Stomach (tissue), 9 donors: Measurements from ENCODE around the gene GPC6. TPM values are rescaled to one million over a fixed set of nuclear protein-coding genes. Genes with fewer than 3 reads are reported as not detected.

Source experiments
- DNase-seq, 2 donors: peaks; one replicate each; pipeline versions ENCODE4 v3.0.0 to v3.0.0-alpha.2; 2013 to 2019
- H3K27ac ChIP-seq, 5 donors: fragments of 200-600 bp in 4 of 5; sonication (generic) in 4 of 5; one replicate each; pipeline ENCODE4 v1.5.1; 2013 to 2019; ENCODE audit warnings: mild to moderate bottlenecking in 1 of 5, moderate library complexity in 1 of 5
- H3K27me3 ChIP-seq, 3 donors: fragments of 200-600 bp; sonication (generic); one replicate each; pipeline ENCODE4 v1.5.1; 2017 to 2019; ENCODE audit warnings: mixed run types in 1 of 3
- H3K36me3 ChIP-seq, 4 donors: fragments of 200-600 bp; sonication (generic); 1 replicate in 3 of 4; 2 replicates in 1 of 4; pipeline ENCODE4 v1.5.1; 2016 to 2019
- H3K4me1 ChIP-seq, 4 donors: fragments of 200-600 bp; sonication (generic); one replicate each; pipeline ENCODE4 v1.5.1; 2016 to 2019
- H3K4me3 ChIP-seq, 4 donors: fragments of 200-600 bp; sonication (generic) in 3 of 4; one replicate each; pipeline ENCODE4 v1.5.1; 2016 to 2019; ENCODE audit warnings: mild to moderate bottlenecking in 1 of 4
- H3K9me3 ChIP-seq, 4 donors: fragments of 200-600 bp; sonication (generic); one replicate each; pipeline ENCODE4 v1.5.1; 2016 to 2019
- EP300 ChIP-seq: sonication (generic); formaldehyde crosslinking; IDR thresholded peaks from one replicate; pipeline ENCODE4 v1.6.1; 2017; ENCODE audit warnings: antibody characterized with exemption
- POLR2A ChIP-seq, 4 donors: fragments of 450-650 bp; IDR thresholded peaks; one replicate each; pipeline ENCODE4 v1.6.1; 2016; ENCODE audit warnings: antibody characterized with exemption in 4 of 4, control low read depth in 2 of 4, mild to moderate bottlenecking in 1 of 4, moderate library complexity in 1 of 4
- POLR2AphosphoS5 ChIP-seq, 3 donors: sonication (generic); formaldehyde crosslinking; IDR thresholded peaks; one replicate each; pipeline ENCODE4 v1.6.1; 2016; ENCODE audit warnings: antibody characterized with exemption in 3 of 3
- WGBS, 5 donors: extraction: QIAGEN DNeasy Blood & Tissue Kit in 3 of 5; methylation state at CpG; one replicate each; pipeline versions ENCODE4 v1.1.5 to v1.1.7; 2013 to 2018; 5-methylcytosine and 5-hydroxymethylcytosine counted together
- intact Hi-C: fragments of 100-400 bp; cut with DNase I; formaldehyde crosslinking; loops from one replicate; pipeline ENCODE4 v1.15.1; 2023; ENCODE audit warnings: low total_unique reads
- polyA plus RNA-seq, 3 donors: library from polyadenylated mRNA; stranded (reverse); fragments of 200-250 nt; gene quantifications; one replicate each; pipeline ENCODE4 v1.2.3, GENCODE V29; 2013
- total RNA-seq, 5 donors: library from RNA; depleted of rRNA; stranded (reverse); fragments of >200 nt; gene quantifications; one replicate each; pipeline versions ENCODE4 v1.1.0 to v1.2.3, GENCODE V29; 2014 to 2016
- TF ChIP-seq, protein P1 (sequence below), 7 experiments: fragments of 450-650 bp in 4 of 7; fragments of 200-600 bp in 3 of 7; sonication (generic) in 3 of 7; IDR thresholded peaks; one replicate each; pipeline ENCODE4 v1.5.1; 2016 to 2019; ENCODE audit warnings: antibody characterized with exemption in 7 of 7, control low read depth in 2 of 7, mild to moderate bottlenecking in 1 of 7
- donor health status: healthy with polysubstance abuse.
- donor health status: Bipolar disorder and iron deficiency.
- donor health status: healthy.

Gene GPC6
- total and polyA plus RNA-seq, 8 donors = 0.70 to 52.7 (median 5.6) TPM

DNA sequence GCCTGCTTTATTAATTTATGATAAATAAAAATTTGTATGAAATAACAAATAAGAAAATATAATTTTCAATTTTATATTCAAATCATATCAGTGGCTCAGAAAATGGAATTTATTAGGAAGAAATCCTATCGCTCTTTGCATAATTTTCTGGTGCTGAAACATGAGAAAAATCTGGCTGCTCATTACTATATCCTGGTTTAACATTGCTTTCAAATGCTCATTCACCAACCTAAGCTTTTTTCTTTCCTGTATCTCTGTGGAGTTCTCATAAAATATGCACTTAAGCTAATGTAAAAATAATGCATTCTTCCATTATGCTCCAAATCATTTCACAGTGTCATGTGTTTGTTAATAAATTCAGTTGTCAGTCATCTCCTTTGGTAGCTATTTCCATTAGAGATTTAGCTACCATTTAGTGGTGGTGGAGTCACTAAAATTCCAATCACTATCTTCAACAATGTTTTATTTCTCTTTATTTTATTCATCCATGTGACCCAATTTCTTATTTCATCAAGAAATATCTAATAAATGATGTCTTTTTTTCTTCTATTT lies 754.9 kb downstream of the GPC6 start:
- TF ChIP-seq POLR2A (IDR thresholded peaks at IDR 0.05) (no peak), EP300 (no peak), POLR2AphosphoS5 (IDR thresholded peaks at IDR 0.05) (no peak)
- TF ChIP-seq, protein P1, sequence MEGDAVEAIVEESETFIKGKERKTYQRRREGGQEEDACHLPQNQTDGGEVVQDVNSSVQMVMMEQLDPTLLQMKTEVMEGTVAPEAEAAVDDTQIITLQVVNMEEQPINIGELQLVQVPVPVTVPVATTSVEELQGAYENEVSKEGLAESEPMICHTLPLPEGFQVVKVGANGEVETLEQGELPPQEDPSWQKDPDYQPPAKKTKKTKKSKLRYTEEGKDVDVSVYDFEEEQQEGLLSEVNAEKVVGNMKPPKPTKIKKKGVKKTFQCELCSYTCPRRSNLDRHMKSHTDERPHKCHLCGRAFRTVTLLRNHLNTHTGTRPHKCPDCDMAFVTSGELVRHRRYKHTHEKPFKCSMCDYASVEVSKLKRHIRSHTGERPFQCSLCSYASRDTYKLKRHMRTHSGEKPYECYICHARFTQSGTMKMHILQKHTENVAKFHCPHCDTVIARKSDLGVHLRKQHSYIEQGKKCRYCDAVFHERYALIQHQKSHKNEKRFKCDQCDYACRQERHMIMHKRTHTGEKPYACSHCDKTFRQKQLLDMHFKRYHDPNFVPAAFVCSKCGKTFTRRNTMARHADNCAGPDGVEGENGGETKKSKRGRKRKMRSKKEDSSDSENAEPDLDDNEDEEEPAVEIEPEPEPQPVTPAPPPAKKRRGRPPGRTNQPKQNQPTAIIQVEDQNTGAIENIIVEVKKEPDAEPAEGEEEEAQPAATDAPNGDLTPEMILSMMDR (IDR thresholded peaks at IDR 0.05) = no peak
- no peaks in the 10 kb centered on the region for H3K27me3 ChIP-seq
- H3K36me3 ChIP-seq = no peaks in the 10 kb centered on the region
- intact Hi-C loops = no loop called here
- DNase-seq = no peak
- H3K27ac ChIP-seq = no peak overlapping the region
- no peaks in the 10 kb centered on the region for H3K9me3 ChIP-seq
- H3K4me3 ChIP-seq = no peak overlapping the region
- 78 to 94% (median 90%) methylated on average over 1 of the region's 1 CpG for WGBS, 5 donors
- H3K4me1 ChIP-seq = no peaks in the 10 kb centered on the region

DNA sequence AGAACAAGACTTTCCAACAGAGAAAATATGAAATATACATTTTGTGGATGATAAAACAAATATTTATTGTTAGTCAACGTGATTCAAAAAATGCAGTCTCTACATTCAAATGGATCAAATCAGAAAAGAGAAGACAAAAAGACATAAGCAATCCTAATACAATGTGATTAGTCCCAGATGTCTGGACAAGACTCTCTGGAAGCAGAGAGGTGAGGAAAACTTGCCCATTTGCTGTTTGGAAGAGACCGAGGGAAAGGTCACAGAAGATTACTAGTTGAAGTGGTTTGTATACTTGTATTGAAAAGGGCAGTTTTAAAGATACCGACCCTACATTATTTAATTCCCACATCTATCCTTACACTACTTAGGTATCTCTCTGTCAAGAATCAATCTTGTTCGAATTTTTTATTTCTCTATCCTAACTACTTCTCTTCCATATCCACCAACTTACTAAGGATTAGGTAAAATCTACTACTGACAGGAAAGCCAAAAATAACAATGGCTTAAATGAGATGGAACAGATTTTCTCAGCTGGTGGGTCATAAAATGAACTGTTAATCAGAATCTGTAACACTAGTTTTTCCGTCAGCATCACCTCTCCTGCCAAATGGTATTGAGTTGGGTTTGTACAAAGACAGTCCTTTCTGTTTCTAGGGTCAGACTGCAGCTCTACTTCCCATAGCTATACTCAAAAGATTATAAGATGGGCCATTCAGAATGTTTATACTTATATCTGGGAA lies 755.7 kb downstream of the GPC6 start:
- intact Hi-C loops = no loop called here
- no peak overlapping the region for H3K27ac ChIP-seq
- no peaks in the 10 kb centered on the region for H3K36me3 ChIP-seq
- H3K27me3 ChIP-seq = no peaks in the 10 kb centered on the region
- TF ChIP-seq POLR2AphosphoS5 (IDR thresholded peaks at IDR 0.05) (no peak), EP300 (no peak), POLR2A (IDR thresholded peaks at IDR 0.05) (no peak)
- TF ChIP-seq, protein P1 (IDR thresholded peaks at IDR 0.05) = no peak
- no peaks in the 10 kb centered on the region for H3K9me3 ChIP-seq
- no peak overlapping the region for H3K4me3 ChIP-seq
- no peaks in the 10 kb centered on the region for H3K4me1 ChIP-seq
- WGBS, 5 donors = 61 to 75% (median 64%) methylated on average over 5 of the region's 5 CpGs
- no peak for DNase-seq

DNA sequence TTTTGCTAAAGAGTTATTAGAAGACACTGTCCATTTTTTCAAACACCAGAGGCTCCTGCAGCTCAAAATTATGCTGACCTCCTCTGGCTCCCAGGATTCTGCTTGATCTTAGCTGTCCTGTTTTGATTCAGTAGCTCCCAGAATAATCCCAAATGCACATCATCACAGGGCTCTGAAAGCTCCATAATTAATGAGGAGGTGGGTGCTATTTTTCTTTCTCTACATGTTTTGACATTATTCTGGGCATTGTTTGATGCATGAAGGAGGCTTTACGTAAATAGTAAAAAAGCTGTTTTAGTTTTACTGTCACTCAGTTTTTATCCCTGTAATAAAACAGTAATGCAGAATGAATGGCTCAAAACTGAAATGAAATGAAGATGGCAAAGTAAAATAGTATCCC lies 757.4 kb downstream of the GPC6 start:
- no peak overlapping the region for H3K4me3 ChIP-seq

DNA sequence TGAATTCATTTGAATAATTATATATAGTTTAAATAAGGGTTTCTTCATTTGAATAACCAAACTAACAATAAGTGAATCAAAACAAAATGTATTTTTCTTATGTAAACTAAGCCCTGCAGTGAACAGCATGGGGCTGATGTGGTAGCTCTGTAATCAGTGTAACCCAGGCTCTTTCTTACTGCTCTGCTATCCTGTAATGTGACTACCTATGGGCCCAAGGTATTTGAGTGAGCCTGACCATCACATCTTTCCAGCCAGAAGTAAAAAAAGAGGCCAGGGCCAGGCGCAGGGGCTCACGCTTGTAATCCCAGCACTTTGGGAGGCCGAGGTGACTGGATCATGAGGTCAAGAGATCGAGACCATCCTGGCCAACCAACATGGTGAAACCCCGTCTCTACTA lies 758.3 kb downstream of the GPC6 start:
- intact Hi-C loops = no loop called here
- TF ChIP-seq EP300 (no peak), POLR2AphosphoS5 (IDR thresholded peaks at IDR 0.05) (no peak), POLR2A (IDR thresholded peaks at IDR 0.05) (no peak)
- TF ChIP-seq, protein P1 (IDR thresholded peaks at IDR 0.05) = no peak

More for the DNA sequence above, 757.4 kb downstream of the GPC6 start:
- Histone ChIP-seq H3K9me3 (peaks cover 0 to 4% (median 0%) of the 10 kb centered on the region in 4 donors), H3K36me3 (no peaks in the 10 kb centered on the region), H3K4me1 (no peaks in the 10 kb centered on the region), H3K27ac (no peak overlapping the region), H3K27me3 (no peaks in the 10 kb centered on the region)
- 81 to 85% (median 83%) methylated on average over 1 of the region's 1 CpG for WGBS, 5 donors
- DNase-seq = no peak
- intact Hi-C loops = no loop called here
- TF ChIP-seq POLR2A (IDR thresholded peaks at IDR 0.05) = no peak
- TF ChIP-seq EP300 = no peak
- TF ChIP-seq, protein P1 (IDR thresholded peaks at IDR 0.05) = no peak
- no peak for TF ChIP-seq POLR2AphosphoS5 (IDR thresholded peaks at IDR 0.05)

More for the DNA sequence above, 758.3 kb downstream of the GPC6 start:
- Histone ChIP-seq H3K27me3 (no peaks in the 10 kb centered on the region), H3K27ac (no peak overlapping the region), H3K9me3 (peaks cover 0 to 4% (median 0%) of the 10 kb centered on the region in 4 donors), H3K4me1 (no peaks in the 10 kb centered on the region), H3K36me3 (no peaks in the 10 kb centered on the region), H3K4me3 (no peak overlapping the region)
- WGBS, 5 donors = 80 to 94% (median 88%) methylated on average over 5 of the region's 5 CpGs
- no peak for DNase-seq
